KOPT-K1 (cell line): Measurements from ENCODE around the gene RBPJ.

ENCODE experiments used
- H3K27ac ChIP-seq: fragments of 200-600 bp; sonication (generic); 2 replicates; pipeline ENCODE4 v1.5.1; 2016; ENCODE audit warnings: antibody characterized with exemption, mild to moderate bottlenecking, low read depth, low read length; ENCODE audit not compliant: poor library complexity, severe bottlenecking
- H3K36me3 ChIP-seq: fragments of 200-600 bp; sonication (generic); 2 replicates; pipeline ENCODE4 v1.5.1; 2017; ENCODE audit warnings: antibody characterized with exemption, mild to moderate bottlenecking, low read length, moderate library complexity; ENCODE audit not compliant: insufficient read depth
- H3K9me3 ChIP-seq: fragments of 200-600 bp; sonication (generic); 2 replicates; pipeline ENCODE4 v1.5.1; 2017; ENCODE audit warnings: antibody characterized with exemption, low read length, mild to moderate bottlenecking; ENCODE audit not compliant: insufficient read depth, poor library complexity, severe bottlenecking

Gene RBPJ

GRCh38 chr4:26476545-26476944 is 155.7 kb downstream of the RBPJ start:
- no peak overlapping the region for H3K27ac ChIP-seq
- no peaks in the 10 kb centered on the region for H3K36me3 ChIP-seq
- H3K9me3 ChIP-seq, result no peaks in the 10 kb centered on the region

- no peak overlapping the region for H3K27ac ChIP-seq
- H3K36me3 ChIP-seq, result no peaks in the 10 kb centered on the region
- H3K9me3 ChIP-seq, result no peaks in the 10 kb centered on the region
Observed at GRCh38 chr4:26478330-26478729, 157.5 kb downstream of the RBPJ start.

- H3K36me3 ChIP-seq, result no peaks in the 10 kb centered on the region
- no peak overlapping the region for H3K27ac ChIP-seq
- H3K9me3 ChIP-seq, result no peaks in the 10 kb centered on the region
Observed at GRCh38 chr4:26482508-26483462, 162.0 kb downstream of the RBPJ start.

GRCh38 chr4:26484032-26484515 is 163.3 kb downstream of the RBPJ start:
- no peaks in the 10 kb centered on the region for H3K36me3 ChIP-seq
- no peaks in the 10 kb centered on the region for H3K9me3 ChIP-seq
- no peak overlapping the region for H3K27ac ChIP-seq

GRCh38 chr4:26484516-26484915 is 163.7 kb downstream of the RBPJ start:
- Histone ChIP-seq H3K9me3 (no peaks in the 10 kb centered on the region), H3K36me3 (no peaks in the 10 kb centered on the region), H3K27ac (no peak overlapping the region)
